Urothelium cell line (cell line): Measurements from ENCODE around the gene EMP2.

Source experiments
- DNase-seq: peaks from one replicate; pipeline ENCODE4 v3.0.0; 2011; ENCODE audit warnings: low spot score, mixed read lengths
- FAIRE-seq: peaks from 2 replicates; lab custom pipeline; 2011; peaks lifted over from hg19 to GRCh38; lab: Jason Lieb, UNC

The EMP2 gene

DNA sequence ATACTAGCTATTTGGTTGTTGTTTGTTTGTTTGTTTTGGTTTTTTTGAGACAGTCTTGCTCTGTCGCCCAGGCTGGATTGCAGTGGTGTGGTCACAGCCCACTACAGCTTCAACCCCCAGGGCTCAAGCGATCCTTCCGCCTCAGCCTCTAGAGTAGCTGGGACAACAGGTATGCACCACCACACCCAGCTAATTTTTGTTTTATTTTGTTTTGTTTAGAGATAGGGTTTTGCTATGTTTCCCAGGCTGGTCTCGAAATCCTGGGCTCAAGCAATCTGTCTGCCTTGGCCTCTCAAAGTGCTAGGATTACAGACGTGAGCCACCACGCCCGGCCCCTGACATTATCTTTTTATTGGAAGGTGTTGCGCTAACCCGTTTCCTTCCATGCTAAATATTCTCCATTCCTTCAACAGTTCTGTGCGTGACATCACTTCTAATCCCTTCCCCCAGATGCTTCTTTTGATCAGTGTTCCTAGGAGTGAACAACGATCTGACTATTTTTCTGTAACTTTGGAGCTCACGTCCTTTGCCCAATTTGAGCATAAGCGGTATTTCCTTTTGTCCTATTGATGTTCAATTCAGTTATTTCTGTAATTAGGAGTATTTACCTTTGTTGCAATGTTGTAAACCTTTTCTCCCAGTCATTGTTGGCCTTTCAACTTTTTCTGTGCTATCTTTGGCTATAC is 30.2 kb upstream of the EMP2 start:
- DNase-seq = no peak
- FAIRE-seq = no peak

DNA sequence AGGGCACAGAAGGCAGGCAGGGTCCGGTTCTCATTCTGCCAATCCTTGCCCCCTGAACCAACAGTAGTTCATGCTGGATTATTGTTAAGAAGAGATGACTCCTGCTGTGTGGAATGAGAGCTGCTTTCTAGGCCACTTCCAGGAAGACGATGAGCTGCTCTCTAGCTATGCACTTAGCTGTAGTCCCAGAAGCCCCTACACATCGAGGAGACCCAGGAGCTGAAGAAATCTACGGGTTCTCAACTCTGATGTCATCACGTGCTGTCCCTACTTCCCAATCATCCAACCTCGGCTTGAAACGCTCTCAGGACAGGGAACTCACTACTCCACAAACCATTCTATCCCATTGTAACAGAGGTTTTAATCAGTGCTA is 29.0 kb upstream of the EMP2 start:
- peak; percentile 41 for DNase-seq
- no peak for FAIRE-seq

DNA sequence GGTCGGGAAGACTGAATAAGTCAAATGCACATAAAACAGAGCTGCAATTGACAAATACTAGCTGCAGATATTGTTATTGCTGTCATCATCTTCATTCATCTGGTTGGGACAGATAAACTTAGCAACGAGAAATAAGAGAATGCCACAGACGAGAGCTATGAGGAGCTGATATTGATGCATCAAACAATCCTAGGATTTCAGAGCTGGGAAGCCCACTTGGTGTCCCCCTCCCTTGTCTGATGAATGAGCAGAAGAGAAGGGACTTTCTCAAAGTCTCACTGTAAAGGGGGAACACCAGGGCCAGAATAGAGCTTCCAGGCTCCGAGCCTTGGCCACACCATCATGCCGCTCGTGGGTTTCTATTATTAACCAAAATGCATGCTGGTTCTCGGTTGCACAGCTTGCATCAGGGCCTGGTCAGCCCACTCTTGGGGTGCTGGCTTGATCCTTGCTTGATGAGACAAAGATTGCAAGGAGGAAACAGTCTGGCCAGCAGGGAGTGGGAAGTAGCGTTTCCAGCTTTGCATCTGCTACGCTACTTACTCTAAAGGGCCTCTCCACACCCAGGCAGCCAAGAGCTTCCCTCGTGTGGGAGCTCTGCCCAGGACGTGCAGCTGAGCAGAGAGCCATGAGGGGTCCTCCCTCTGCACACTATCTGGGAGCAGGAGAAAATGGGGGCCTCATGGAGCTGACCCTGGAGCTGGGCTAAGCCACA is 28.4 kb upstream of the EMP2 start:
- FAIRE-seq = peak; percentile 48
- DNase-seq = no peak

- DNase-seq = no peak
- FAIRE-seq = no peak
These were observed 26.8 kb upstream of the EMP2 start for GRCh38 chr16:10607157-10607556.

GRCh38 chr16:10606607-10607006 is 26.2 kb upstream of the EMP2 start:
- DNase-seq = no peak
- no peak for FAIRE-seq

DNA sequence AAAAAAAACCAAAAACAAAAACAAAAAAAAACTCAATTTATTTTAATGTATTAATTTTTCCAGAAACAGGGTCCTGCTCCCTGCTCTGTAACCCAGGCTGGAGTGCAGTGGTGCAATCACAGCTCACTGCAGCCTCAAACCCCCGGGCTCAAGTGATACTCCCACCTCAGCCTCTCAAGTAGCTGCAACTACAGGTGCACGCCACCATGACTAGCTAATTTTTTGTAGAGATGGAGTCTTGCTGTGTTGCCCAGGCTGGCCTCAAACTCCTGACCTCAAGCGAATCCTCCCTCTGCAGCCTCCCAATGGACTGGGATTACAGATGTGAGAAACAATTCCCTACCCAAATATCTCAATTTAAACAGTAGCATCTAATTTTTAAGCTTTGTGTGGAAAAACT is 25.2 kb upstream of the EMP2 start:
- no peak for DNase-seq
- no peak for FAIRE-seq

DNA sequence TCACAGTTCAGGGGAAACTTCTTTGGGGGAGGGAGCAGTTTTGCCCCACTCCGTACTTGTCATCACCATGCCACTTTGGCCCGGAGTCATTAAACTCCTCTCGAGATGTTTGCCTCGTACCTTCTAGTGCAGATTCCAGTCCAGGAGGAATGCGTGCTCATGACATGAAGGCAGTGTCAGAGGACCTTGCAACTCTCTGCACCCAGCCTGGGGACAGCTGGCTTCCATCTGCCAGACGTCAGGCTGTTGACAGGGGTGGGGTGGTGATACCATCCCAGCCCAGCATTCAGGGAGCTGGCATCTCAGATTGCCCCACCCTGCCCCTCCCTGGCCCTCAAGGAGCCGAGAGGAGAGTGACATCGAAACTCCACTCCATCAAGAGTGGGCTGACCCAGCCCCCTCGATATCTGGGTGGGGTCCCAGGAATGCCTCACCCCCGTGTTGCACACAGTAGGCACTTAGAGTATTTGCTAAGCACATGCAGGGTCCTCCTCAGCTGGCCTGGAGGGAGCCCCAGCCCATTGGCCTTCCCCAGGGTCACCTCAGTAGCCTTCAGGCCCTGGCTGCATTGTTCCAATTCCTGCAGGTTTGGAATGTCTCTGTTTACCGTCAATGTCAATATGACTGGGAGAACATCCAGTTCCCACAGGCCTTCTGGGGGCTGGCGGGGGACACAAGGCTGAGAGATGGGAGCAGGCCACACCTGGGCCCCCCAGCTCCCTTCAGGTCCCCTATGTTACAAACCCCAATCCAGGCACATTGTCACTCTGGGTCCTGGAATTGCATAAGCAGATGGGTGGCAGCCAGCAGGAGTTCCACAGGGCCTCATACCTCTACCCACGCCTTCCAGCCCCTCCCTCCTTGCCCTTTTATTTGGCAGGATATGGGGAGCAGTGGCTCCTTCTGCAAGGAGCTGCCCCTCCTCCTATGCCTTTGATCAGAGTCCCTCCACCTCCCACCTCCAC is 21.3 kb upstream of the EMP2 start:
- FAIRE-seq = no peak

GRCh38 chr16:10600782-10601443 is 20.5 kb upstream of the EMP2 start:
- no peak for FAIRE-seq
- no peak for DNase-seq

More for the DNA sequence above, 21.3 kb upstream of the EMP2 start:
- DNase-seq = no peak

- FAIRE-seq (no peak), DNase-seq (no peak)
These were observed 19.2 kb upstream of the EMP2 start for GRCh38 chr16:10599626-10600025.

GRCh38 chr16:10598157-10598556 is 17.8 kb upstream of the EMP2 start:
- no peak for FAIRE-seq
- DNase-seq = no peak

GRCh38 chr16:10597187-10597601 is 16.8 kb upstream of the EMP2 start:
- DNase-seq (no peak), FAIRE-seq (no peak)

DNA sequence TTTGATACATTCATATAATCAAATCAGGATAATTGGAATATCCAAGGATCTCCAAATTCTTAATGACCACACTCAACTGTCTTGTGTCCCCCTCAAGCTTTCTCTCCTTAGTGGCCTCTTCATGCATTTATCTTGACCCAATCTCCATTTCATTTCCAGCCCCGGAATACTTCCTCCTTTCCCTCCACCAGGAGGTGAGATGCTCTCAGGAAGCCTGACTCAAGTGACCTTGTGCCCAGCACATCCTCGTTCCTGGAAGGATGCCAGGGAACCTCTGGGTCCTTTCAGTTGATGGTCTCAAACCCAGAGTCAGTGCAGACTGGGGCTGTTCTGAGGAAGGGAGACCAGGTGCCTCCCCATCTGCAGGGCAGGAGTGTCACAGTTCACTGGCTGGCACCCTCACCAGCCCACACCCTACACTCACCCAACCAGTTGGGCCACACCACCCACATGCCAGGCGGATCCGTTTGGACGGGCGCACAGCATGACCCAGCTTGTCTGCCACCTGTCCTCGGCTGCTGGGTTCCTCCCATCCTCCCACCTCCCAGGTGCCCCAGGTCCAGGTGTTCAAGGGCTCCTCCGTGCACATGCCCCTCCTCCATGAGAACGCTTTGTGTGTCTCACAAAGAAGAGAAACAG is 14.0 kb upstream of the EMP2 start:
- FAIRE-seq (no peak), DNase-seq (no peak)

- DNase-seq (no peak), FAIRE-seq (no peak)
These were observed 12.2 kb upstream of the EMP2 start for GRCh38 chr16:10592611-10593010.

GRCh38 chr16:10590342-10590741 is 9.9 kb upstream of the EMP2 start:
- no peak for FAIRE-seq

GRCh38 chr16:10589109-10589508 is 8.7 kb upstream of the EMP2 start:
- no peak for FAIRE-seq
- DNase-seq = no peak

More at GRCh38 chr16:10590342-10590741, 9.9 kb upstream of the EMP2 start:
- DNase-seq = no peak

DNA sequence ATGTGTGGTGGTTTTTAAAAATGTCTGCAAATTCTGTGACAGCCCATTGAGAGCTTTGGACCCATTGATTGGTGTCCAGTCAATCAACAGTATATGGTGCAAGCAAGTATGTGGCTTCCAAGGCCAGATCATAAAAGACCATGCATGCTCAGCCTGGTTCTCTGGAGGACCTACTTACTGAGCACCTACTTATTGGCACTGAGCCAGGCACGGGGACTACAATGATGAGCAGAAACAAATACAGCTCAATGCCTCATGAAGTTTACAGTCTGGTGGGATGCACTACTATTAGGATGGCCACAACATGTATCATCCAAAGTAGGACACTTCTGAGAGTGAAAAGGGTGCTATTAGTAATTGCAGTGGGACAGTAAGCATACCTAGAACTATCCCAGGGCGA is 7.2 kb upstream of the EMP2 start:
- no peak for DNase-seq
- no peak for FAIRE-seq

- no peak for FAIRE-seq
- DNase-seq = no peak
These were observed 4.6 kb upstream of the EMP2 start for GRCh38 chr16:10584981-10585438.

DNA sequence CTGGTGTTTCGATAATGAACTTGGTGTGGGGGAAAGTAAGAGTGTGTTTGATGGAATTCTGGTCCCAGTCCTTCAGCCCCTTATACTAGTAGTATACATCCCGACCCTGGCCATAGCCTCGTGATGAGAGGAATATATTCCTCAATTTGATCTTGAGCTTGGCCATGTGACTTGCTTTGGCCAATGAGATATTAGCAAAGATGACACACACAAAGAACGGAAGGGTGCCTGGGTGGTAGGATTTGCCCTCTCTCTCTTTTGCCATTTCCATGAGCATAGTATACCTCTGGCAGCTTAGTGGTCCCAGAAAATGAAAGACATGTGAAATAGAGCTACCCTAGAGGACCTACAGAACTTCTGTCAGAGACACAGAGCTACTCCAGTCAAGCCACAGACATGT is 2.9 kb upstream of the EMP2 start:
- no peak for DNase-seq
- FAIRE-seq = no peak

GRCh38 chr16:10581507-10581906 is 1.1 kb upstream of the EMP2 start:
- DNase-seq (no peak), FAIRE-seq (no peak)

- DNase-seq (no peak), FAIRE-seq (no peak)
These were observed 467 bp upstream of the EMP2 start for GRCh38 chr16:10580883-10581247.
